Right ventricle myocardium inferior (tissue), 1 donor: ENCODE data around the gene ZNF444. TPM values are rescaled to one million over a fixed set of nuclear protein-coding genes. Genes with fewer than 3 reads are reported as not detected.
"Not testable (repeated sequence)": the region's sequence is repeated elsewhere in the genome, so short reads cannot be mapped to it uniquely, and the experiment has no call there.

ENCODE experiments used
- ATAC-seq: fragments of 200-7000 bp; cut with Tn5 transposase; one replicate; pipeline ENCODE4 v1.9.1; 2020; ENCODE audit warnings: mild to moderate bottlenecking, moderate library complexity
- DNase-seq: peaks from one replicate; pipeline ENCODE4 v3.0.0; 2021; ENCODE audit errors: missing footprints
- intact Hi-C: fragments of 100-400 bp; cut with DNase I; formaldehyde crosslinking; loops from one replicate; pipeline ENCODE4 v1.11.0; 2022
- long read RNA-seq: library from polyadenylated mRNA; unstranded; transcript quantifications from one replicate; pipeline ENCODE4 v2.0.0, GENCODE V29; 2021
- total RNA-seq: library from RNA; stranded (reverse); fragmentation: NEBNext Ultra II Directional; extraction: Animal tissue kit (Norgen Biotek cat#: 25700); gene quantifications from one replicate; pipeline ENCODE4 v1.2.1, GENCODE V29; 2021
- donor health status: DM: no; HTN: yes; CAD: no; lungs with severe emphysema.

ZNF444 gene
- total RNA-seq, result 29.1 TPM
- long read RNA-seq, transcript ZNF444-211 (5 exons, 1,906 nt), result major isoform, 8 of 29 reads
- long read RNA-seq, transcript ZNF444-201 (5 exons, 2,042 nt), result minor isoform, 7 of 29 reads
- long read RNA-seq, partial matches to known transcripts, result 6 of 29 reads
- long read RNA-seq, other reads (novel, unspliced or antisense), result 8 of 29 reads

- ATAC-seq (peak; percentile 96), DNase-seq (peak; percentile 98)
- intact Hi-C loops, result loop anchor here (1.0 to 10.0 kb wide), 2 partner anchors 19 to 174 kb away; partner anchors contain the start of genes ZNF787 and ZSCAN5A
Observed at GRCh38 chr19:56140583-56141416, at the start of gene ZNF444. Gene ZNF444, plus strand, starts transcription at chr19:56141287. Its CDS starts 5,625 bp downstream, at chr19:56146912.

GRCh38 chr19:56091751-56092546 is 49.1 kb upstream of the ZNF444 start:
- intact Hi-C loops, result no loop called here
- ATAC-seq (no peak), DNase-seq (peak; percentile 28)

- peak; percentile 22 for DNase-seq
- intact Hi-C loops, result no loop called here
Observed at GRCh38 chr19:56092685-56093631, 48.1 kb upstream of the ZNF444 start.

GRCh38 chr19:56094449-56094848 is 46.6 kb upstream of the ZNF444 start:
- DNase-seq (peak; percentile 9), ATAC-seq (no peak)
- intact Hi-C loops, result no loop called here

More at GRCh38 chr19:56092685-56093631, 48.1 kb upstream of the ZNF444 start:
- no peak for ATAC-seq

- DNase-seq, result peak; percentile 21
- intact Hi-C loops, result no loop called here
- ATAC-seq, result peak; percentile 6
Observed at GRCh38 chr19:56096665-56097064, 44.4 kb upstream of the ZNF444 start.

- DNase-seq (peak; percentile 63), ATAC-seq (no peak)
- intact Hi-C loops, result no loop called here
Observed at GRCh38 chr19:56097306-56097705, 43.8 kb upstream of the ZNF444 start.

GRCh38 chr19:56097776-56098175 is 43.3 kb upstream of the ZNF444 start:
- DNase-seq, result peak; percentile 1
- intact Hi-C loops, result no loop called here
- ATAC-seq, result no peak

- DNase-seq, result peak; percentile 20
- ATAC-seq, intact Hi-C loops: not testable (repeated sequence)
Observed at GRCh38 chr19:56098237-56098636, 42.9 kb upstream of the ZNF444 start.

- ATAC-seq (no peak), DNase-seq (peak; percentile 15)
- intact Hi-C loops, result no loop called here
Observed at GRCh38 chr19:56098731-56099568, 42.1 kb upstream of the ZNF444 start.

GRCh38 chr19:56099638-56100539 is 41.2 kb upstream of the ZNF444 start:
- peak; percentile 61 for DNase-seq
- intact Hi-C loops, result no loop called here
- ATAC-seq, result no peak

GRCh38 chr19:56101095-56101494 is 40.0 kb upstream of the ZNF444 start:
- ATAC-seq (no peak), DNase-seq (no peak)
- intact Hi-C loops, result no loop called here

GRCh38 chr19:56101746-56102535 is 39.1 kb upstream of the ZNF444 start:
- intact Hi-C loops, result no loop called here
- no peak for ATAC-seq
- no peak for DNase-seq

- DNase-seq (no peak), ATAC-seq (no peak)
- intact Hi-C loops, result no loop called here
Observed at GRCh38 chr19:56103027-56103614, 38.0 kb upstream of the ZNF444 start.

- DNase-seq, result no peak
- intact Hi-C loops, result loop anchor here (2.0 kb wide), 1 partner anchor 16 kb away; the partner anchor contains the start of gene ZNF787
- ATAC-seq, result no peak
Observed at GRCh38 chr19:56104423-56104822, 36.7 kb upstream of the ZNF444 start.

GRCh38 chr19:56105090-56105701 is 35.9 kb upstream of the ZNF444 start:
- intact Hi-C loops, result loop anchor here (2.0 kb wide), 1 partner anchor 16 kb away; the partner anchor contains the start of gene ZNF787
- DNase-seq, result peak; percentile 88
- ATAC-seq, result peak; percentile 77
